Common myeloid progenitor, CD34-positive (primary cell): ENCODE results near the gene ZNF644.

Source experiments
- CTCF ChIA-PET: fragments of 350-600 bp; sonication (Branson Sonifier 250); formaldehyde crosslinking; loops from one replicate; lab custom pipeline; 2021; ENCODE audit warnings: antibody characterized with exemption; lab: Charles Lee
- POLR2A ChIA-PET: fragments of 350-600 bp; sonication (Branson Sonifier 250); formaldehyde crosslinking; loops from one replicate; lab custom pipeline; 2021; ENCODE audit warnings: antibody characterized with exemption; lab: Charles Lee
- DNase-seq, 3 donors: peaks; one replicate each; pipeline versions ENCODE4 v3.0.0 to v3.0.0-alpha.2; 2013
- H3K27ac ChIP-seq, 2 experiments: 1 replicate in 1 of 2; 2 replicates in 1 of 2; pipeline ENCODE4 v1.7.0; 2013; ENCODE audit warnings: inconsistent platforms in 2 of 2, low read length in 2 of 2, mild to moderate bottlenecking in 2 of 2, low read depth in 1 of 2, moderate library complexity in 1 of 2; ENCODE audit not compliant: severe bottlenecking in 2 of 2, insufficient read depth in 1 of 2, poor library complexity in 1 of 2
- H3K27me3 ChIP-seq, 5 experiments: replicated peaks in 2 of 5; 1 replicate in 3 of 5; 2 replicates in 2 of 5; pipeline versions ENCODE4 v1.6.1 to v1.7.0; 2013; ENCODE audit warnings: low read length in 4 of 5, mild to moderate bottlenecking in 2 of 5, moderate library complexity in 2 of 5, inconsistent platforms in 1 of 5; ENCODE audit not compliant: insufficient read depth in 5 of 5, control insufficient read depth in 4 of 5
- H3K36me3 ChIP-seq, 4 experiments: 1 replicate in 2 of 4; 2 replicates in 2 of 4; pipeline versions ENCODE4 v1.6.1 to v1.7.0; 2013; ENCODE audit warnings: low read length in 3 of 4, control low read depth in 1 of 4, mild to moderate bottlenecking in 1 of 4; ENCODE audit not compliant: control insufficient read depth in 4 of 4, insufficient read depth in 4 of 4
- H3K4me1 ChIP-seq, 4 experiments: 1 replicate in 3 of 4; 2 replicates in 1 of 4; pipeline versions ENCODE4 v1.6.1 to v1.7.1; 2013; ENCODE audit warnings: low read length in 3 of 4, mild to moderate bottlenecking in 3 of 4, control low read depth in 1 of 4, inconsistent platforms in 1 of 4, moderate library complexity in 1 of 4; ENCODE audit not compliant: control insufficient read depth in 4 of 4, insufficient read depth in 4 of 4; ENCODE audit errors: control extremely low read depth in 1 of 4
- H3K4me3 ChIP-seq, 7 experiments: 1 replicate in 4 of 7; 2 replicates in 3 of 7; pipeline versions ENCODE4 v1.5.1 to v1.7.0; 2013; ENCODE audit warnings: mild to moderate bottlenecking in 7 of 7, low read length in 6 of 7, moderate library complexity in 6 of 7, inconsistent platforms in 2 of 7, low read depth in 2 of 7, control low read depth in 1 of 7; ENCODE audit not compliant: insufficient read depth in 4 of 7, control insufficient read depth in 1 of 7; ENCODE audit errors: extremely low read depth in 1 of 7
- H3K9me3 ChIP-seq, 5 experiments: 1 replicate in 4 of 5; 2 replicates in 1 of 5; pipeline versions ENCODE4 v1.6.1 to v1.7.1; 2013; ENCODE audit warnings: low read length in 4 of 5, mild to moderate bottlenecking in 2 of 5, inconsistent platforms in 1 of 5, low read depth in 1 of 5, moderate library complexity in 1 of 5; ENCODE audit not compliant: control insufficient read depth in 4 of 5, insufficient read depth in 2 of 5; ENCODE audit errors: control extremely low read depth in 1 of 5
- WGBS: methylation state at CpG from one replicate; pipeline ENCODE4 v1.1.5; 2013; ENCODE audit not compliant: insufficient coverage; 5-methylcytosine and 5-hydroxymethylcytosine counted together

Gene ZNF644

GRCh38 chr1:91024481-91025119 lies 2.8 kb upstream of the ZNF644 start:
- Histone ChIP-seq H3K9me3 (no peaks in the 10 kb centered on the region), H3K4me3 (no peak overlapping the region), H3K27ac (no peak overlapping the region), H3K36me3 (no peaks in the 10 kb centered on the region), H3K27me3 (no peaks in the 10 kb centered on the region), H3K4me1 (peaks cover 6 to 26% (median 21%) of the 10 kb centered on the region in 4 experiments)
- WGBS = 80% methylated on average over 2 of the region's 3 CpGs
- ChIA-PET POLR2A (no interaction called here), CTCF (interaction anchor here (0.7 kb wide), 1 partner anchor 142 kb away, joined by 4 read pairs; no protein-coding TSS in a partner anchor)
- no peak for DNase-seq

- Histone ChIP-seq H3K27ac (peak overlapping the region in 1 of 2 experiments; percentile 99), H3K27me3 (no peaks in the 10 kb centered on the region), H3K4me1 (peaks cover 13 to 41% (median 29%) of the 10 kb centered on the region in 4 experiments), H3K36me3 (no peaks in the 10 kb centered on the region), H3K4me3 (peak overlapping the region in 5 of 7 experiments; percentile 83 to 98 (median 96)), H3K9me3 (no peaks in the 10 kb centered on the region)
- POLR2A ChIA-PET = interaction anchor here (1.0 kb wide), 1 partner anchor 10 kb away, joined by 3 read pairs; no protein-coding TSS in a partner anchor
- CTCF ChIA-PET = no interaction called here
- WGBS = 89% methylated on average over 4 of the region's 6 CpGs
- DNase-seq = no peak
Measured at GRCh38 chr1:91022518-91022929, 689 bp upstream of the ZNF644 start.

DNA sequence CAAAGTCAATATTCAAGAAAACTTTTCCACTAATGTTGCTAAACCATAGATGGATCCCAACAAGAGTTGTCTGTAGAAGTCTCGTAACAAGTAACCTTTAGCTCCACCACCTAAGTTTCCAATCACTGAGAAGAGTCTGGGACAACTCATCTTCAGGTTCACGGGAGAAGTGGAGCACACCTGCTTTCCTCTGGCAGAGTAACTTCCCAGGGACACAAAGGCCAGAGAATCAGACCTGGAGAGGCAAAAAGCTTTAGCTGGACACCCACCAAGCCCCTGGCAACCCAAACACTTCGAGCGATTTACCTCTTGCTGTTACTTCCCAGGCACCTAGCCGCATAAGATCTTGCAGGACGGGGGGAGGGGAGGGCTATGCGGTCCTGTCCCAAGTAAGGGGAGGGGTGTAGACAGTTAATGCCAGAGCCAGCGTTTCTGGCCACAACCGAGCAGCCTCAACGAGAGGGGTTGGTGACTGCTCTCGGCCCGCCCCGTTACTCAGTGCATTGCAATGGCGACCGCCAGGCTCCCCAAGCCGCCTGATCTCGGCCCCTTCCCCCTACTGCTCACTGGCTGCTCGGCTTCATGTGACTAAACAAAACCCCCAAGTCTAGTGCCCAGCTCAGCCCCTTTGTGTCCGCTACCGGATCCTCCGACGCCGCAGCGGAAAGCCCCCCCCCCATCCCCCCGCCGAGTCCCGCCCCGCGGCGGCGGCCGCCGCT lies 709 bp downstream of the ZNF644 start:
- DNase-seq = peak; percentile 89 to 97 (median 95)
- POLR2A ChIA-PET = no interaction called here
- Histone ChIP-seq H3K27ac (peak overlapping the region; percentile 98 to 99), H3K4me3 (peak overlapping the region; percentile 83 to 98 (median 92)), H3K36me3 (peaks cover 0 to 7% (median 0%) of the 10 kb centered on the region in 4 experiments), H3K27me3 (no peaks in the 10 kb centered on the region), H3K9me3 (no peaks in the 10 kb centered on the region), H3K4me1 (peaks cover 13 to 44% (median 30%) of the 10 kb centered on the region in 4 experiments)
- CTCF ChIA-PET = interaction anchor here (1.0 to 2.0 kb wide), 4 partner anchors 11 to 145 kb away, joined by 3 to 7 read pairs (median 6); no protein-coding TSS in a partner anchor
- 4% methylated on average over 16 of the region's 33 CpGs for WGBS

- Histone ChIP-seq H3K9me3 (no peaks in the 10 kb centered on the region), H3K4me1 (peaks cover 13 to 44% (median 30%) of the 10 kb centered on the region in 4 experiments), H3K27me3 (no peaks in the 10 kb centered on the region), H3K36me3 (peaks cover 0 to 14% (median 0%) of the 10 kb centered on the region in 4 experiments), H3K27ac (peak overlapping the region in 1 of 2 experiments; percentile 99), H3K4me3 (peak overlapping the region in 6 of 7 experiments; percentile 83 to 98 (median 92))
- DNase-seq = no peak
- POLR2A ChIA-PET = no interaction called here
- 70% methylated on average over 3 of the region's 4 CpGs for WGBS
- CTCF ChIA-PET = interaction anchor here (1.0 to 2.0 kb wide), 4 partner anchors 10 to 146 kb away, joined by 3 to 7 read pairs (median 6); no protein-coding TSS in a partner anchor
Measured at GRCh38 chr1:91020486-91020885, 1.3 kb downstream of the ZNF644 start.

- no peaks in the 10 kb centered on the region for H3K27me3 ChIP-seq
- no peaks in the 10 kb centered on the region for H3K9me3 ChIP-seq
- WGBS = 13% methylated on average over 1 of the region's 2 CpGs
- H3K27ac ChIP-seq = no peak overlapping the region
- ChIA-PET POLR2A (interaction anchor here (0.9 kb wide), 1 partner anchor 8 kb away, joined by 4 read pairs; no protein-coding TSS in a partner anchor), CTCF (interaction anchor here (0.8 to 1.3 kb wide), 5 partner anchors 9 to 262 kb away, joined by 3 to 10 read pairs (median 4); no protein-coding TSS in a partner anchor)
- DNase-seq = peak; percentile 56 to 68 (median 68)
- H3K4me1 ChIP-seq = peaks cover 13 to 44% (median 30%) of the 10 kb centered on the region in 4 experiments
- peaks cover 0 to 15% (median 0%) of the 10 kb centered on the region in 4 experiments for H3K36me3 ChIP-seq
- no peak overlapping the region for H3K4me3 ChIP-seq
Measured at GRCh38 chr1:91018006-91018405, 3.8 kb downstream of the ZNF644 start.

- no peak for DNase-seq
- ChIA-PET CTCF (interaction anchor here (0.7 to 1.0 kb wide), 2 partner anchors 51 to 149 kb away, joined by 3 to 4 read pairs; no protein-coding TSS in a partner anchor), POLR2A (no interaction called here)
- H3K4me3 ChIP-seq = no peak overlapping the region
- H3K36me3 ChIP-seq = peaks cover 0 to 15% (median 0%) of the 10 kb centered on the region in 4 experiments
- H3K27me3 ChIP-seq = no peaks in the 10 kb centered on the region
- no peak overlapping the region for H3K27ac ChIP-seq
- no peaks in the 10 kb centered on the region for H3K9me3 ChIP-seq
- peaks cover 13 to 42% (median 26%) of the 10 kb centered on the region in 4 experiments for H3K4me1 ChIP-seq
Measured at GRCh38 chr1:91015794-91016550, 5.9 kb downstream of the ZNF644 start.
